Endodermal cell (in vitro differentiated cells): Measurements from ENCODE around the gene TBC1D16. TPM values are rescaled to one million over a fixed set of nuclear protein-coding genes. Genes with fewer than 3 reads are reported as not detected.

Experiments used
- DNase-seq: peaks from one replicate; pipeline ENCODE4 v3.0.0-alpha.2; 2017
- H3K27ac ChIP-seq: 2 replicates; pipeline ENCODE4 v1.5.1; 2013; ENCODE audit warnings: mild to moderate bottlenecking, low read depth, low read length, moderate library complexity
- H3K27me3 ChIP-seq: 2 replicates; pipeline ENCODE4 v1.6.1; 2013; ENCODE audit warnings: mild to moderate bottlenecking, low read length, moderate library complexity; ENCODE audit not compliant: insufficient read depth, control insufficient read depth, poor library complexity, severe bottlenecking
- H3K36me3 ChIP-seq: 2 replicates; pipeline ENCODE4 v1.7.0; 2013; ENCODE audit warnings: mild to moderate bottlenecking, low read length, moderate library complexity; ENCODE audit not compliant: control insufficient read depth, insufficient read depth
- H3K4me1 ChIP-seq: one replicate; pipeline ENCODE4 v1.7.0; 2013; ENCODE audit warnings: low read length; ENCODE audit not compliant: control insufficient read depth, insufficient read depth
- H3K4me3 ChIP-seq: 2 replicates; pipeline ENCODE4 v1.5.1; 2013; ENCODE audit warnings: mild to moderate bottlenecking, low read length, moderate library complexity
- H3K9ac ChIP-seq: 2 replicates; pipeline ENCODE4 v1.6.1; 2013; ENCODE audit warnings: mild to moderate bottlenecking, low read length, moderate library complexity; ENCODE audit not compliant: poor library complexity, severe bottlenecking; ENCODE audit errors: extremely low read depth
- H3K9me3 ChIP-seq: 2 replicates; pipeline ENCODE4 v1.6.1; 2013; ENCODE audit warnings: mild to moderate bottlenecking, low read length, moderate library complexity; ENCODE audit not compliant: control insufficient read depth
- H3K27ac Mint-ChIP-seq: 2 replicates; pipeline ENCODE4 v1.8.0; 2020; ENCODE audit warnings: mixed read lengths
- H3K27me3 Mint-ChIP-seq: 2 replicates; pipeline ENCODE4 v1.8.0; 2021; ENCODE audit warnings: mild to moderate bottlenecking, mixed read lengths; ENCODE audit not compliant: insufficient read depth
- H3K36me3 Mint-ChIP-seq: 2 replicates; pipeline ENCODE4 v1.8.0; 2020; ENCODE audit warnings: low read depth, mixed read lengths
- H3K4me1 Mint-ChIP-seq: 2 replicates; pipeline ENCODE4 v1.8.0; 2020; ENCODE audit warnings: mixed read lengths
- H3K4me3 Mint-ChIP-seq: 2 replicates; pipeline ENCODE4 v1.8.0; 2020; ENCODE audit warnings: mild to moderate bottlenecking, moderate library complexity, mixed read lengths
- H3K9me3 Mint-ChIP-seq: 2 replicates; pipeline ENCODE4 v1.8.0; 2020; ENCODE audit warnings: mild to moderate bottlenecking, mixed read lengths
- WGBS, 2 experiments: methylation state at CpG; one replicate each; pipeline versions ENCODE4 v1.1.5 to v1.1.7; 2013; ENCODE audit warnings: missing lambda C conversion rate in 2 of 2, mixed read lengths in 1 of 2; ENCODE audit not compliant: insufficient coverage in 1 of 2, insufficient read length in 1 of 2; 5-methylcytosine and 5-hydroxymethylcytosine counted together
- total RNA-seq, 2 donors: library from RNA; stranded (reverse); fragmentation: NEBNext Ultra II Directional in 1 of 2; extraction: Animal tissue kit (Norgen Biotek cat#: 25700) in 1 of 2; gene quantifications; 2 replicates in 1 of 2; 3 replicates in 1 of 2; pipeline ENCODE4 v1.2.1, GENCODE V29; 2021
- TF ChIP-seq, protein P1 (sequence below): fragments of 200-600 bp; sonication (generic); conservative IDR thresholded peaks from 2 replicates; pipeline ENCODE4 v1.5.0; 2021; ENCODE audit warnings: antibody characterized with exemption, mild to moderate bottlenecking

Gene TBC1D16
- total RNA-seq, 2 donors from 2014 or later, result 88.2 to 116 TPM

DNA sequence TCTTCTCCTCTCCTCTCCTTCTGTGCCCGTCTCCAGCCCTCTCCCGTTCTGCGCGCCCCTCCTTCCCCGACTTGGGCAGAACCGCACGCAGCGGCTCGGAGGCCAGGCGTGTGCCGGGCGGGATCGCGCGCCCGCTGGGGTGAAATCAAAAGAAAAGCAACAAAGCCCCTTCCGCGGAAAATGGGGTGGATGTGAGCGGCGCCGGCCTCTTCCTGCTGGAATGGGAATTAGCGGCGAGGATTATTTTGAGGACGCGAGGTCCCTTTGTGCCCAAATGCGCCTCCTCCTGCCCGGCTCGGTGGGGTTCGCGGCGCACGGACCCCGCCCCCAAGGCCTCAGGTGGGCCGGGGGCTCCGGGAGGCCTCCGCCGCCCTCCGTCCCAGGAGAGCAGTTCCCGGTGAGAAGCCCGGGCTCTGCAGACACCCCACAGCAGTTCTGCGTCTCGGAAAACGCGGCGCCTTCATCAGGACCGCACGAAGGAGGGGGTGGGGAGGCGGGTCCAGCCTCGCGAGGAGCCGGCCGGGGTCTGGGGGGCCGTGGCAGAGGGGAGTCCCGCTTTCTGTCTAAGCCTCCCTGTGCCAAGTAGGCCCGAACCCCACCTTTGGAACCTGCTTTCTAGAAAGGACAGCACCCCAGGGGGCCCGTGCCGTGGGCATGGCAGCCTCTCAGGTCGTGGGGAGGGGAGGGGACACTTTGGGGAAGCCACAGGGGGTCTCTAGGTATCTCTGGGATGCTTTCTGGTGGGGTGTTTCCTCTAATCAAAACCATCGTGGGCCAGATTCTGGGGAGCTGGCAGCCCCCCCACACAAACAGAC, 105.4 kb downstream of the TBC1D16 start:
- Mint-ChIP-seq H3K4me3 (peak overlapping the region; percentile 52), H3K36me3 (no peaks in the 10 kb centered on the region), H3K27ac (peak overlapping the region; percentile 26), H3K4me1 (peaks cover 27% of the 10 kb centered on the region), H3K27me3 (peaks cover 16% of the 10 kb centered on the region), H3K9me3 (no peaks in the 10 kb centered on the region)
- Histone ChIP-seq H3K4me3 (peak overlapping the region; percentile 71), H3K4me1 (peaks cover 18% of the 10 kb centered on the region), H3K27ac (no peak overlapping the region), H3K36me3 (no peaks in the 10 kb centered on the region), H3K27me3 (no peaks in the 10 kb centered on the region), H3K9me3 (no peaks in the 10 kb centered on the region), H3K9ac (peak overlapping the region; percentile 15)
- DNase-seq, result peak; percentile 80
- TF ChIP-seq, protein P1, sequence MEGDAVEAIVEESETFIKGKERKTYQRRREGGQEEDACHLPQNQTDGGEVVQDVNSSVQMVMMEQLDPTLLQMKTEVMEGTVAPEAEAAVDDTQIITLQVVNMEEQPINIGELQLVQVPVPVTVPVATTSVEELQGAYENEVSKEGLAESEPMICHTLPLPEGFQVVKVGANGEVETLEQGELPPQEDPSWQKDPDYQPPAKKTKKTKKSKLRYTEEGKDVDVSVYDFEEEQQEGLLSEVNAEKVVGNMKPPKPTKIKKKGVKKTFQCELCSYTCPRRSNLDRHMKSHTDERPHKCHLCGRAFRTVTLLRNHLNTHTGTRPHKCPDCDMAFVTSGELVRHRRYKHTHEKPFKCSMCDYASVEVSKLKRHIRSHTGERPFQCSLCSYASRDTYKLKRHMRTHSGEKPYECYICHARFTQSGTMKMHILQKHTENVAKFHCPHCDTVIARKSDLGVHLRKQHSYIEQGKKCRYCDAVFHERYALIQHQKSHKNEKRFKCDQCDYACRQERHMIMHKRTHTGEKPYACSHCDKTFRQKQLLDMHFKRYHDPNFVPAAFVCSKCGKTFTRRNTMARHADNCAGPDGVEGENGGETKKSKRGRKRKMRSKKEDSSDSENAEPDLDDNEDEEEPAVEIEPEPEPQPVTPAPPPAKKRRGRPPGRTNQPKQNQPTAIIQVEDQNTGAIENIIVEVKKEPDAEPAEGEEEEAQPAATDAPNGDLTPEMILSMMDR, result no peak
- WGBS, 2 experiments, result 0 to 6% methylated on average over 15 to 59 of the region's 59 CpGs

GRCh38 chr17:79929257-79930061, 106.2 kb downstream of the TBC1D16 start:
- H3K4me1 Mint-ChIP-seq, result peaks cover 26% of the 10 kb centered on the region

More at GRCh38 chr17:79929257-79930061, 106.2 kb downstream of the TBC1D16 start:
- Mint-ChIP-seq H3K9me3 (no peaks in the 10 kb centered on the region), H3K36me3 (no peaks in the 10 kb centered on the region), H3K27ac (no peak overlapping the region), H3K4me3 (peak overlapping the region; percentile 52), H3K27me3 (peaks cover 16% of the 10 kb centered on the region)
- H3K4me1 ChIP-seq, result peaks cover 22% of the 10 kb centered on the region
- no peaks in the 10 kb centered on the region for H3K36me3 ChIP-seq
- TF ChIP-seq, protein P1, result no peak
- H3K4me3 ChIP-seq, result no peak overlapping the region
- peak; percentile 78 for DNase-seq
- no peak overlapping the region for H3K9ac ChIP-seq
- no peaks in the 10 kb centered on the region for H3K9me3 ChIP-seq
- WGBS, 2 experiments, result 85 to 92% methylated on average over 9 to 19 of the region's 25 CpGs
- no peak overlapping the region for H3K27ac ChIP-seq
- no peaks in the 10 kb centered on the region for H3K27me3 ChIP-seq
